Activated CD8-positive, alpha-beta memory T cell treated with anti-CD3 and anti-CD28 coated beads for 4 hours (primary cell): ENCODE results near the gene SEMA5A.

Experiments
- DNase-seq, 2 donors: peaks; one replicate each; pipeline ENCODE4 v3.0.0-alpha.2; 2020; ENCODE audit warnings: low read depth in 2 of 2

Gene SEMA5A

DNA sequence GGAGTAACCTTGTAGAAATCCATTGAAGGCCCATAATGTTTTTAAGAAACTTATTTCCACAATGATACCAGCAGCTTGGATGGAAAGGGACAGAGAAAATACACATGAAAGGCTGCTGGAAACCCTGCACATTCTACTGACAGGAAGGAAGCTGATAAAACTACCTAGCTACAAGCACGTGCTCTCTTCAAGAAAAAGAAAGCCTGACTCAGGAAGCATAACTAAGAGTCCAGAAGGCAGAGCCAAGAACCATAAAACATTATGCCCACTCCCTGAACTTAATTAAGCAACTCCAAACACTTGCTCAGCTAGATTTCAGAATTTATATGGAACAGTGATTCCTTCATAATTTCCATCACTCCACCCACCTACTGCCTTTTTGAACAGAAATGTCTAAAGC, 430.8 kb downstream of the SEMA5A start:
- DNase-seq, result no peak

DNA sequence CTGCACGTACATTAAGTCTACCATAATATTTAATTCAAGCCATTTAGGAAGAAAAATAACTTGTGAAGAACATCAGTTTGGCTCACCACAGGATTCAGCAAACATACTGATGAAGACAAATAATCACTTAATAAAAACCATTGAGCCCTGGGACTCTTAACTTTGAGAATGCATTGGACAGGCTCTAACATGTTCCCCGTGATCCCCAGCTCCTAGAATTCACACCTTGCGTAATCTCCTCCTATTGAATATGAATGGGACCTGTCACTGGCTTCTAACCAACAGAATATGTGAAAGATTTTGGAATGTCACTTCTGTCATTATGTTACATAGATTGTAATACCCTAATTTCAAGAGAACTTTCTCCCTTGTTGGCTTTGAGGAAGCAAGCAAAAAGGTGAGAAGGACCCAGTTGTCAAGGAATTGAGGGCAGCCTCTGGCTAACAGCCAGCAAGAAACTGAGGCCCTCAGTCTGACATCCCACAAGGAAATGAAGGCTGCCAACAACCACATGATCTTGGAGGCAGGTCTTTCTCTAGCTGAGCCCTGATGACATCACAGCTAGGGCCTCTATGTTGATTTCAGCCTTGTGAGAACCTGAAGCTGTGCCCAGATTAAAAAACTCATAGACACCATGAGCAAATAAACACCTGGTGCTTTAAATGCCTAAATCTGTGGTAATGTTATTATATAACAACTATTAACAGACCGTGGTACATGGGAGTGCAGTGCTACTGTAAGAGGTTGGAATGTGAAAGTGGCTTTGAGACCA, 433.2 kb downstream of the SEMA5A start:
- DNase-seq, result no peak

GRCh38 chr5:9108162-9108561, 437.7 kb downstream of the SEMA5A start:
- DNase-seq, result no peak

DNA sequence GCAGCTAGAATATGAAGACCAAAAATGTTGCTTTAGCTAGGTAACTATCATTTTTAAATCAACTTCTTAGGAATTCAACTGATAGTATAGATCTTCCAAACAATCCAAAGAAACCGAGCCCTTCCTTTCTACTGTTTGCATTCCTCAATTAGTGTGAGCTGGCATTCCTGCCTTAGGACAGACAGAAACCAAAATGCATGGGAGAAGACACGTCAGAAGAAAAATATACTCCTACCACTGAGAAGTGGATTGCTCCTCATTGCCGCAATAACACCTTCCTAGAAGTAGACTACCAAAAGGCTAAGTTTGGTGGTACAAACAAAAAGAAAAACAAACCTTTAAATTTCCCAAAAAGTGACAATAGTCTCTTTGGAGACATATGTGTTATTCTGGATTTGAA, 440.0 kb downstream of the SEMA5A start:
- DNase-seq, result no peak

DNA sequence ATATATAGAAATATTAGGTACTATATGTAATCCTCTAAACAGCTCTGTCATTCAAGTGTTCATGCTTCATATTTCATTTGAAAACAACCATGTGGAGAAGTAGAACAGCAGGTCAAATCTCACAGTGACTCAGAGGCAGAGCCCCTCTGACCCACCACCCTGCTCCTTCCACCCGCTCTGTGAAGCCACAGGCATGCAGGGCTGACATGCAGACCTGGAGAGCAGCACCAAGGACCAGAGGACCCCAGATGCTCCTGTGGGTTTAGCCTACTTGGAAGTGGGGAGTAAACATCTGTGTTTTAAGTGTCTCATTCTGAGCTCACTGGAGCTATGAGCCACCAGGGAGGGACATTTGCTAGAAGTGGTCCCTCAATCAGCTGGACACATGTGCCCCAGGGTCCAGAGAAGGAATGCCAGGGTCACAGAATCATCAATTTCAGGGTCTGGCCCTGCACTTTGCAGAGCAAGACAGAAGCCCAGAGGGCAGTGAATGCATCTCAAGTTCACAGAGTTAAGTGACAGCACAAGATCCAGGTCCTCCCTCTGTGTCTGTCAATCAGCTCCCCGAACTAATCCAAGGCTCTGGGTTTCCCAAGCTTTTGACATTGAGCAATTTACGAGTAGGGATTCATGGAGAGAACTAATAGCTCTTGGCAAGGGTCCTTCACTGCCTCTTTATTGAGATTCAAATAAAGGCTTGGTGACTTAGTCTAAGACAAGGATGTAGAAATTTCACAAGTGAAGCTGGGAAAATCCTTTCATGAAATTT, 441.1 kb downstream of the SEMA5A start:
- DNase-seq, result no peak

- DNase-seq, result no peak
Measured at GRCh38 chr5:9103290-9103689, 442.6 kb downstream of the SEMA5A start.

- DNase-seq, result no peak
Measured at GRCh38 chr5:9099689-9100088, 446.2 kb downstream of the SEMA5A start.

DNA sequence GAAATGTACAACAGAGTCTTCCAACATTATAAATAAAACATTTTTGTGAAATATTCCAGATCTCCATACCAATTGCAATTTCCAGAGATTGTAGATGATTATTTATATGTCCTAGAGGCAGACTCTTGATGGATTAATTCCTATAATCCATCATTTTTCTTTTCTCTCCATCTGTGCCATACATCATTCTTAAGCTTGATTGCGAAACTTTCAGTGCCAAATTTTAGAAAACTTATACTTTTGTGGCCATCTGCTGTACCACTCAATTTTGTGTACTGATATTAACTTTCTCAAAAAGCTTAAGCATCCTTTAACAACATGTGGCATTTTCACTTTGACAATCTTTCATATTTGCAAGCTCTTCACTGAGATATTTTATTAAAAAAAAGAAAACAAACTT, 446.9 kb downstream of the SEMA5A start:
- DNase-seq, result no peak

DNA sequence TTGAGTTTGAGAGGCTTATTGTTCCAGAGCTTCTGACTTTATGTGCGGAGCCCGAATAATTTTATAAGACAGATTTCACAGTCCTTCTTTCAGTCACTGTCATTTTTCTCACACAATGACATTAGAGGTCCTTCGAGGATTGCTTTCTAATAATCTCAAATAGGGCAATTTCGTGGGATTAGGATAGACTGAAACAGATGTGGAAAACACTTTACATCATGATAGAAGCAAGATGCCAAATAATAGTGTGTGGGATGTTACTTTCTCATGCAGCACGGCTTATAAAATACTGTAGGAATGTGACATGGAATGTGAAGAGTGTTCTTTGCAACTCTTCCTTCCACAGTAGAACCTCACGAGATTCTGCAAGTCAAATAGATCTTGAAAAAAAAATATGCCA, 451.3 kb downstream of the SEMA5A start:
- no peak for DNase-seq

DNA sequence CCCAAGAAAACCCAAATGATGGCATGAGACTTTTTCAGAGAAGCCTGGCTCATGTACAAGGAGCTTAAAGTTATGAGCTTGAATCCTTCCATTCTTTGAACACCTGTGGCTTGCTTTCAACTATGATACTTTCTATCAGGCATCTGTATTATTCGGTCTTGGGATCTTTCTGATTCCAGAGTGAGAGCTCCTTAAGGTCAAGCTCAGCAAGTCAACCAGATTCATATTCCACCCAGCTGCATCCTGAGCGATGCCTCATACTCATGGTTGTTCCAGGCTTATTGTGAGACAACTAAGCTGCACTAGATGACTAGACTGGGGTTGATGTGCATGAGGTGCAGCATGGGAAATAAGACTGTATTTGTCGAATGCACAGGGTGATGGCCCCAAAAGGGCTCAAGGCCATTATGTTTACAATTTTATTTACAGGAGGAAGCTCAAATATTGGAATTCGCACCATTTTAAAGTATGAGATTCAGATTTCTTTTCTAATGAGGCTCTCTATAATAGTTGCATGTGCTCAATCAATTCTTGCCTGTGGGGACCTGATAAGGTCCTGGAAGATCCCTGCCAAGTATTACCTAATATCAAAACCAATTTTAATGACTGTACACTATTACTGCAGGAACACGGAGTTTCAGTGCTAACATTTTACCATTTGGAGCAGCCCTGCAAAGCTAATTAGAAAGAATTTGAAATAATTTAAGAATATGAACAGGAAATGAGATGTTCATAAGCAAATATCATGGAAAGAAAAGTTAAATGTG, 453.8 kb downstream of the SEMA5A start:
- DNase-seq, result no peak

DNA sequence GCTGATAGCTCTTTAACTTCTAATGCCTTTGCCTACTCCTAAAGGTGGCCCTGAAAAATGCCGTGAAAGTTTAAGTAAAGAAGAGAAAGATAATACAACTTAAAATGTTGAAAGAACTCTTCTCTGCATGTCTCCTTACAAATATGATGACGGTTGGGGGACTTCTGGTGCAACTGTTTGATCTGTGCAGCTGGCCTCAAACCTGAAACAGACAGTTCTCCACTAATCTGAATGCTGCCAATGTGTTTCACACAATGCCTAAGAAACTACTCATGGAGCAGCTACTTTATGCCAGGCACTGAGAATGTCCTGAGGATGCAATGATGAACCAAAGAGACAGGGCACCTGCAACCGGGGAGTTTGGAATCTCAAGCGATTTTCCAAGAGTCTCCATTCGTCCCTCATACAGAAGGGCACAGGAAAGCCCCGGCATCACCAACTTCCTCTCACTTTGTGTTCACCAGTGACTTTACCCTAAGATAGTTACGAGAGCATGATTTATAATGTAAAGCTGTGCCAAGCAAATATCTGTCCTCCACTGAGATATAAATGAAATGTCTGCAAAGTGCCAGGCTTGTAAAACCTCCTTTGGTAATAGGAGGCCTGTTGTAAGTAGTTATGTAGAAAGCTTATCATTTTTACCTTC, 455.4 kb downstream of the SEMA5A start:
- no peak for DNase-seq

DNA sequence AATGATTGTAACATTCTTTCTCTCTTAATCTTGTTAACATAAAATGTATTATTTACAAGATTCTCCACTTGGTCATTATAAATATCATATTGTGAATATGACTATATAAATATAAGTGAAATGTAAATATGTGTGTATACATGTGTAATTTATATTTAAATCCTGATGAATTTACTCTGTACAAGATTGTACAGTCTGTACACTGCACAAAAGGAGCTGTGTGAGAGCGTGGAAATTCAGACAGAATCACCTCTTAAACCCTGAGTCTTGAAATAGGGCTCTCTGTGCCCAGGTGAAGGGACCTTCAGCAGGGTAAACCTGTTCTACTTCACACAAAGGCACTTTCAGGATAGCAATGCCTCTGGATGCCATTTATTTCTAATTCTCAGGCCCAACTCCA, 456.0 kb downstream of the SEMA5A start:
- DNase-seq, result no peak

DNA sequence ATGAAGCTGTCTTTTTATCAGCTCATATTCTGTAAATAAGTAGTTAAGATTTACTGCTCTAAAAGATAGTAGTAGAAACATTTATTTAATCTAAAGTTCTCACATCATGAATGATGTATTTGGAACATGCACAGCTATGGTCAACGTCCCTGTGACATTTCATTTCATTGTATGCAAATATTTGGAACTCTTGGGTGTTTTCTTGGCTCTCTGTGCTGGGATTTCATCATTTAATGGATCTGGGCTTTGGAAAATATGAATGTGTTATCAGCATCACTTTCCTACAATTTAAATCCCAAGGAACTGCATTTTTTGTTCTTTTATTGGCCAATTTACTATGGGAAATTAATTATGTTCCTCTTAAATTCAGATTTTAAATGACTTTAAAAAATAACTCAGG, 462.9 kb downstream of the SEMA5A start:
- DNase-seq, result no peak

DNA sequence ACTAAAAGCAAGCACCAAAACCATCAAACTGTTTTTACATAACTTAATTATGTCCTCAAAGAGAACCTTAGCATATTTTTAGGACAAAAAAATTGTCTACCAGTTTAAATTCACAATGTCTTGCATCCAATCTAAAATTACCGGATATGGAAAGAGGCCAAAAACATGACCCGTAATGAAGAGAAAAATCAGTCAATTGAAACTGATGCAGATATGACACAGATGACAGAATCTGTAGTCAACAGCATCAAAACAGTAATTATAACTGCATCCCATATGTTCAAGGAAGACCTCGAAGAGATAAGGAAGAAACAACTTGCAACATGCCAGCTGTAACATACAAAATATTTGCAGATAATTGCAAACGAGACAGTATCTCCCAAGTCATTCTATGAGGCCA, 473.2 kb downstream of the SEMA5A start:
- no peak for DNase-seq

GRCh38 chr5:9071524-9071923, 474.4 kb downstream of the SEMA5A start:
- no peak for DNase-seq

DNA sequence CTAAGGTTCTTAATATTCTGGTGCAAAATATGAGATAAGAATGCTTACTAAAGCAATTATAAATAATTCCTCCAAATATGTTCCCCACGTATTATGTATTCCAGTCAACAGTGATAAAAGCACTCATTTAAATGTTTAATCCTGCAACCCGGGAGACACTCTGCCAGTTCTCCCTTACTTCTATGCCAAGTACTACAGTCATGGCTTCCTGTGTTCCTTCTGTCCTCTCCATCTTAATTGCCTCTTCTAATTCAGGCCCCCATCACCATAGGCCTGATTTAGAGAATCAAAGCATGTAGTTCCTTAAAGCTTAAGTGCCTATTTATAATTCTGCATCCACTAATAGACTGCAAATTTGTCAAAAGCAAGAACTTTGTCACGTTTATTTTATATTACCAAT, 474.8 kb downstream of the SEMA5A start:
- DNase-seq, result no peak

DNA sequence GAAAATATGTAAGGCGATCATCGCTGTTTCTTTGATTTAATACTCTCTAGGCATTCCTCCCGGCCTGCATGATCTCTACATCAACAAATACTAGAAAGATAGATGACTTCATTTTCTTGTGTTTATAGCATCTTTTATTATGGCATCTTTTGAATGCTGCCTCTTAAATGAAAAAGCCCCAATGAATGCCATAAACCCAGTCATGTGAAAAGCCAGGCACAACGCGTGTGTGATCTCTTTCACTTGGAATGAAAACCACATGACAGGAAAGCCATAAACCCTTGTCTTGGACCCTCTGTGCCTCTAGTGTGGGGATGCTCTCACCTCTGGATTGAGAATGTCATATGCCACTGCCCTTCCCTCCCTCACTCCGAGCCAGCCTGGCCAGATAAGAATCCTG, 476.2 kb downstream of the SEMA5A start:
- no peak for DNase-seq

- no peak for DNase-seq
Measured at GRCh38 chr5:9067154-9067553, 478.7 kb downstream of the SEMA5A start.

- DNase-seq, result no peak
Measured at GRCh38 chr5:9066349-9066748, 479.5 kb downstream of the SEMA5A start.

- DNase-seq, result no peak
Measured at GRCh38 chr5:9063615-9064245, 482.1 kb downstream of the SEMA5A start.

GRCh38 chr5:9062873-9063272, 483.0 kb downstream of the SEMA5A start:
- DNase-seq, result no peak
